Measurements from ENCODE around the gene LCE2B.

LCE2B gene

GRCh38 chr1:152679459-152679858 is 6.5 kb upstream of the LCE2B start:
- Histone ChIP-seq H3K36me3 (ENCODE audit: insufficient read depth) (no peaks in the 10 kb centered on the region), H3K4me3 (IDR thresholded peaks at IDR 0.05; ENCODE audit: insufficient read depth, low read depth, low read length) (no peak overlapping the region), H2AFZ (ENCODE audit: low read depth) (no peak overlapping the region), H4K20me1 (ENCODE audit: insufficient read depth) (no peaks in the 10 kb centered on the region), H3K27ac (no peak overlapping the region), H3K4me1 (ENCODE audit: low read depth, poor library complexity, severe bottlenecking) (no peaks in the 10 kb centered on the region), H3K27me3 (ENCODE audit: insufficient read depth, low read depth) (no peaks in the 10 kb centered on the region), H3K9ac (no peak overlapping the region), H3K79me2 (ENCODE audit: insufficient read depth, low read depth) (no peaks in the 10 kb centered on the region), H3K4me2 (no peak overlapping the region)
- no peak for TF ChIP-seq CTCF (conservative IDR thresholded peaks at IDR 0.05; ENCODE audit: low read depth, low read length)

GRCh38 chr1:152681616-152682015 is 4.3 kb upstream of the LCE2B start:
- no peak overlapping the region for H3K27ac ChIP-seq
- H3K4me2 ChIP-seq: no peak overlapping the region
- no peak overlapping the region for H2AFZ ChIP-seq (ENCODE audit: low read depth)
- H3K4me1 ChIP-seq (ENCODE audit: low read depth, poor library complexity, severe bottlenecking): no peaks in the 10 kb centered on the region
- no peaks in the 10 kb centered on the region for H4K20me1 ChIP-seq (ENCODE audit: insufficient read depth)
- no peak for TF ChIP-seq CTCF (conservative IDR thresholded peaks at IDR 0.05; ENCODE audit: low read depth, low read length)
- H3K79me2 ChIP-seq (ENCODE audit: insufficient read depth, low read depth): no peaks in the 10 kb centered on the region
- H3K27me3 ChIP-seq (ENCODE audit: insufficient read depth, low read depth): no peaks in the 10 kb centered on the region
- H3K36me3 ChIP-seq (ENCODE audit: insufficient read depth): no peaks in the 10 kb centered on the region
- no peak overlapping the region for H3K9ac ChIP-seq
- H3K4me3 ChIP-seq (IDR thresholded peaks at IDR 0.05; ENCODE audit: insufficient read depth, low read depth, low read length): no peak overlapping the region

- H3K4me1 ChIP-seq (ENCODE audit: low read depth, poor library complexity, severe bottlenecking): no peaks in the 10 kb centered on the region
- no peak overlapping the region for H3K27ac ChIP-seq
- no peak overlapping the region for H3K4me3 ChIP-seq (IDR thresholded peaks at IDR 0.05; ENCODE audit: insufficient read depth, low read depth, low read length)
- no peak overlapping the region for H3K4me2 ChIP-seq
- H2AFZ ChIP-seq (ENCODE audit: low read depth): no peak overlapping the region
- no peak for TF ChIP-seq CTCF (conservative IDR thresholded peaks at IDR 0.05; ENCODE audit: low read depth, low read length)
- no peaks in the 10 kb centered on the region for H3K79me2 ChIP-seq (ENCODE audit: insufficient read depth, low read depth)
- H4K20me1 ChIP-seq (ENCODE audit: insufficient read depth): no peaks in the 10 kb centered on the region
- no peaks in the 10 kb centered on the region for H3K27me3 ChIP-seq (ENCODE audit: insufficient read depth, low read depth)
- no peak overlapping the region for H3K9ac ChIP-seq
- H3K36me3 ChIP-seq (ENCODE audit: insufficient read depth): no peaks in the 10 kb centered on the region
Observed at GRCh38 chr1:152683846-152684245, 2.1 kb upstream of the LCE2B start.

GRCh38 chr1:152697701-152698600 is 12.0 kb downstream of the LCE2B start, which contains the start of gene LCE2A:
LCE2A (plus strand) TSS chr1:152698345; CDS start chr1:152698902, 557 bp downstream.
- no peak within 1 kb of the TSS for H3K4me2 ChIP-seq
- H3K27me3 ChIP-seq (ENCODE audit: insufficient read depth, low read depth): no peaks in the 10 kb centered on the region
- no peak within 1 kb of the TSS for H2AFZ ChIP-seq (ENCODE audit: low read depth)
- H3K36me3 ChIP-seq (ENCODE audit: insufficient read depth): no peaks in the 10 kb centered on the region
- no peaks in the 10 kb centered on the region for H4K20me1 ChIP-seq (ENCODE audit: insufficient read depth)
- no peak within 1 kb of the TSS for H3K9ac ChIP-seq
- H3K27ac ChIP-seq: no peak within 1 kb of the TSS
- no peak for TF ChIP-seq CTCF (conservative IDR thresholded peaks at IDR 0.05; ENCODE audit: low read depth, low read length)
- H3K4me1 ChIP-seq (ENCODE audit: low read depth, poor library complexity, severe bottlenecking): no peaks in the 10 kb centered on the region
- H3K79me2 ChIP-seq (ENCODE audit: insufficient read depth, low read depth): no peaks in the 10 kb centered on the region
- H3K4me3 ChIP-seq (IDR thresholded peaks at IDR 0.05; ENCODE audit: insufficient read depth, low read depth, low read length): no peak within 1 kb of the TSS
